ENCODE data around the gene LAMP2. TPM values are rescaled to one million over a fixed set of nuclear protein-coding genes. Genes with fewer than 3 reads are reported as not detected.

The LAMP2 gene
- total RNA-seq, 1 experiment from 2014 or later: 119 TPM

DNA sequence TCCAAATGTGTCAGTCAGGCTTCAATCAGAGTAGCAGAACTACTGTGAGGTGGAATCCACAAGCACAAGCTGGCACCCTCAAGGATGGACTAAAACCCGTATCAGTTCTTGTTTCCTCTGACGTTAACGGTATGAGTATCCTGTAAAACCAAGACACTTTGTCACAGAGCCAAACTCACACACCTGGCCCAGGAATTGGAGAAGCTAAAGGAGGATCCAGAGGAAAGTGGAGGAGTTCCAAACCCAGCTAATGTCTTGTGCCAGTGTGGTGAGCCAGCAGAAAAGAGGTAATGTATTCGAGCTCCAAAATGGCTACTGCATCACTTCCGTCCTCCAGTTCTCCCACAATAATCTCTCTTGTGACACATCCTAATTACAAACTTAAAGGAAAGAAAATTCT lies 62.5 kb downstream of the LAMP2 start:
- CTCF ChIA-PET: no interaction called here
- Histone ChIP-seq H3K9me3 (no peaks in the 10 kb centered on the region), H3K4me1 (no peaks in the 10 kb centered on the region), H3K4me3 (ENCODE audit: low read depth, low read length) (no peak overlapping the region), H3K27me3 (replicated peaks; ENCODE audit: control insufficient read depth, insufficient read depth, low read length) (no peaks in the 10 kb centered on the region), H3K36me3 (ENCODE audit: control insufficient read depth, insufficient read depth, low read length) (no peaks in the 10 kb centered on the region)
- H3K4me1 Mint-ChIP-seq (ENCODE audit: low read depth, unreplicated experiment): no peaks in the 10 kb centered on the region
- POLR2A ChIA-PET: no interaction called here
- intact Hi-C loops (cut with micrococcal nuclease; ENCODE audit: unreplicated experiment): no loop called here
- no peak for DNase-seq
- peaks cover 12% of the 10 kb centered on the region for H3K9me3 Mint-ChIP-seq (ENCODE audit: unreplicated experiment)
- no peaks in the 10 kb centered on the region for H3K36me3 Mint-ChIP-seq (ENCODE audit: insufficient read depth, unreplicated experiment)
- TF ChIP-seq CTCF (IDR thresholded peaks at IDR 0.05; ENCODE audit: insufficient read depth in 1 of 2, low read depth in 1 of 2, low read length in 1 of 2, severe bottlenecking in 1 of 2, unreplicated experiment in 1 of 2): no peak
- H3K4me3 Mint-ChIP-seq (ENCODE audit: unreplicated experiment): no peak overlapping the region
- H3K27me3 Mint-ChIP-seq (ENCODE audit: insufficient read depth, unreplicated experiment): no peaks in the 10 kb centered on the region
- H3K27ac Mint-ChIP-seq (ENCODE audit: unreplicated experiment): no peak overlapping the region
- BruUV-seq (replicated peaks): no TSS peak

- peaks cover 6% of the 10 kb centered on the region for H3K27me3 Mint-ChIP-seq (ENCODE audit: insufficient read depth, unreplicated experiment)
- no peak for DNase-seq
- H3K4me3 Mint-ChIP-seq (ENCODE audit: unreplicated experiment): no peak overlapping the region
- H3K9me3 Mint-ChIP-seq (ENCODE audit: unreplicated experiment): no peaks in the 10 kb centered on the region
- POLR2A ChIA-PET: no interaction called here
- CTCF ChIA-PET: interaction anchor here (0.6 kb wide), 1 partner anchor 76 kb away, joined by 3 read pairs; no protein-coding TSS in a partner anchor
- TF ChIP-seq CTCF (IDR thresholded peaks at IDR 0.05; ENCODE audit: insufficient read depth in 1 of 2, low read depth in 1 of 2, low read length in 1 of 2, severe bottlenecking in 1 of 2, unreplicated experiment in 1 of 2): no peak
- Histone ChIP-seq H3K9me3 (no peaks in the 10 kb centered on the region), H3K4me3 (ENCODE audit: low read depth, low read length) (no peak overlapping the region), H3K36me3 (ENCODE audit: control insufficient read depth, insufficient read depth, low read length) (no peaks in the 10 kb centered on the region), H3K27me3 (replicated peaks; ENCODE audit: control insufficient read depth, insufficient read depth, low read length) (no peaks in the 10 kb centered on the region), H3K4me1 (no peaks in the 10 kb centered on the region)
- no peak overlapping the region for H3K27ac Mint-ChIP-seq (ENCODE audit: unreplicated experiment)
- no peaks in the 10 kb centered on the region for H3K36me3 Mint-ChIP-seq (ENCODE audit: insufficient read depth, unreplicated experiment)
- intact Hi-C loops (cut with micrococcal nuclease; ENCODE audit: unreplicated experiment): no loop called here
- no peaks in the 10 kb centered on the region for H3K4me1 Mint-ChIP-seq (ENCODE audit: low read depth, unreplicated experiment)
- no TSS peak for BruUV-seq (replicated peaks)
These were observed 66.7 kb downstream of the LAMP2 start for GRCh38 chrX:120402369-120402768.

DNA sequence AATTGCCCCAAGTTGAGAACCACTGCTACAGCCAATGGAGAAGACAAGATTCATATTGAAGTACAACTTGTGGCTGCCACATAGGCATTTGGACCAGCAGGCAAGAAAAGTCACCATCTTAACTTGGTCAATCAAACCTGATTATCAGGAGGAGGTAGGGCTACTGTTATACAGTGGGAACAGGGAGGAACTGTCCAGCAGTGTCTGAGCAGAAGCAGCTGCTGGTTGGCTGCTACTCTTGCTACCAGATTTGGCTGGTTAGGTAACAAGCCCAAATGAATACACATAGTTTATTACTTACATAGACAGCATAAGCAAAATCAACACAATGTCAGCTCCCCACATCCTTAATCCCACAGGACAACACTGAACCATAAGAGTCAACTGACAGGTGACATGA lies 67.8 kb downstream of the LAMP2 start:
- Histone ChIP-seq H3K9me3 (no peaks in the 10 kb centered on the region), H3K36me3 (ENCODE audit: control insufficient read depth, insufficient read depth, low read length) (no peaks in the 10 kb centered on the region), H3K4me1 (no peaks in the 10 kb centered on the region), H3K27me3 (replicated peaks; ENCODE audit: control insufficient read depth, insufficient read depth, low read length) (no peaks in the 10 kb centered on the region), H3K4me3 (ENCODE audit: low read depth, low read length) (no peak overlapping the region)
- BruUV-seq (replicated peaks): no TSS peak
- DNase-seq: no peak
- CTCF ChIA-PET: no interaction called here
- H3K4me3 Mint-ChIP-seq (ENCODE audit: unreplicated experiment): no peak overlapping the region
- TF ChIP-seq CTCF (IDR thresholded peaks at IDR 0.05; ENCODE audit: insufficient read depth in 1 of 2, low read depth in 1 of 2, low read length in 1 of 2, severe bottlenecking in 1 of 2, unreplicated experiment in 1 of 2): no peak
- H3K9me3 Mint-ChIP-seq (ENCODE audit: unreplicated experiment): no peaks in the 10 kb centered on the region
- intact Hi-C loops (cut with micrococcal nuclease; ENCODE audit: unreplicated experiment): no loop called here
- no peaks in the 10 kb centered on the region for H3K4me1 Mint-ChIP-seq (ENCODE audit: low read depth, unreplicated experiment)
- H3K27ac Mint-ChIP-seq (ENCODE audit: unreplicated experiment): no peak overlapping the region
- H3K27me3 Mint-ChIP-seq (ENCODE audit: insufficient read depth, unreplicated experiment): peaks cover 6% of the 10 kb centered on the region
- POLR2A ChIA-PET: no interaction called here
- H3K36me3 Mint-ChIP-seq (ENCODE audit: insufficient read depth, unreplicated experiment): no peaks in the 10 kb centered on the region
